Suprapubic skin (tissue), 4 donors: Measurements from ENCODE around the gene SORCS3.

Experiments used
- EP300 ChIP-seq: sonication (generic); formaldehyde crosslinking; IDR thresholded peaks from one replicate; pipeline ENCODE4 v1.6.1; 2017; ENCODE audit warnings: antibody characterized with exemption
- POLR2A ChIP-seq, 2 donors: fragments of 450-650 bp; IDR thresholded peaks; one replicate each; pipeline ENCODE4 v1.6.1; 2017; ENCODE audit warnings: antibody characterized with exemption in 2 of 2, mild to moderate bottlenecking in 2 of 2, moderate library complexity in 2 of 2
- POLR2AphosphoS5 ChIP-seq, 3 donors: sonication (generic); formaldehyde crosslinking; IDR thresholded peaks; one replicate each; pipeline ENCODE4 v1.6.1; 2017; ENCODE audit warnings: antibody characterized with exemption in 3 of 3
- TF ChIP-seq, protein P1 (sequence below), 2 donors: fragments of 200-600 bp in 1 of 2; fragments of 450-650 bp in 1 of 2; sonication (generic) in 1 of 2; IDR thresholded peaks; one replicate each; pipeline ENCODE4 v1.5.1; 2016 to 2019; ENCODE audit warnings: antibody characterized with exemption in 2 of 2, mild to moderate bottlenecking in 1 of 2, moderate library complexity in 1 of 2

DNA sequence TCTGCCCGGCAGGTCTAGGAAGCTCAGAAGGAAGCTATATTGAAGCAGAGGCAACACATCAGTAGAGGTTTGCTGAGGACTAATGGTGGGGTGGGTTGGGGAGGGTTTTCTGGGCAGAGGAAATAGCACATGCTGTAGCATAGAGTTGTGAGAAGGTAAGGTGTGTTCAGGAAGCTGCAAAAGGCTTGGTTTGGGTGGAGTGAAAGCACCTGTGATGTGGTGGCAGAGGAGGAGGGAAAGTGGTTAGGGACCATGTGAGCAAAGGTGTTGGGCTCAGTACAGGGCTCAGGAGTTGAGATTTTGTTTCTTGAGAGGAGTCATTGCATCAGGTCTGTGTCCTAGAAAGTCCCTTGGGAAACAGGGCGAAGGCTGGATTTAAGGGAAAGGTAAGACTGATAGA lies 294.6 kb downstream of the SORCS3 start:
- TF ChIP-seq, protein P1, sequence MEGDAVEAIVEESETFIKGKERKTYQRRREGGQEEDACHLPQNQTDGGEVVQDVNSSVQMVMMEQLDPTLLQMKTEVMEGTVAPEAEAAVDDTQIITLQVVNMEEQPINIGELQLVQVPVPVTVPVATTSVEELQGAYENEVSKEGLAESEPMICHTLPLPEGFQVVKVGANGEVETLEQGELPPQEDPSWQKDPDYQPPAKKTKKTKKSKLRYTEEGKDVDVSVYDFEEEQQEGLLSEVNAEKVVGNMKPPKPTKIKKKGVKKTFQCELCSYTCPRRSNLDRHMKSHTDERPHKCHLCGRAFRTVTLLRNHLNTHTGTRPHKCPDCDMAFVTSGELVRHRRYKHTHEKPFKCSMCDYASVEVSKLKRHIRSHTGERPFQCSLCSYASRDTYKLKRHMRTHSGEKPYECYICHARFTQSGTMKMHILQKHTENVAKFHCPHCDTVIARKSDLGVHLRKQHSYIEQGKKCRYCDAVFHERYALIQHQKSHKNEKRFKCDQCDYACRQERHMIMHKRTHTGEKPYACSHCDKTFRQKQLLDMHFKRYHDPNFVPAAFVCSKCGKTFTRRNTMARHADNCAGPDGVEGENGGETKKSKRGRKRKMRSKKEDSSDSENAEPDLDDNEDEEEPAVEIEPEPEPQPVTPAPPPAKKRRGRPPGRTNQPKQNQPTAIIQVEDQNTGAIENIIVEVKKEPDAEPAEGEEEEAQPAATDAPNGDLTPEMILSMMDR (IDR thresholded peaks at IDR 0.05): no peak
- TF ChIP-seq POLR2A (IDR thresholded peaks at IDR 0.05): no peak
- TF ChIP-seq EP300: no peak
- no peak for TF ChIP-seq POLR2AphosphoS5 (IDR thresholded peaks at IDR 0.05)
